ENCODE data around the gene TOM1L1. TPM values are rescaled to one million over a fixed set of nuclear protein-coding genes. Genes with fewer than 3 reads are reported as not detected.

TOM1L1 gene
- total RNA-seq, 1 experiment from 2014 or later = 58.5 TPM

DNA sequence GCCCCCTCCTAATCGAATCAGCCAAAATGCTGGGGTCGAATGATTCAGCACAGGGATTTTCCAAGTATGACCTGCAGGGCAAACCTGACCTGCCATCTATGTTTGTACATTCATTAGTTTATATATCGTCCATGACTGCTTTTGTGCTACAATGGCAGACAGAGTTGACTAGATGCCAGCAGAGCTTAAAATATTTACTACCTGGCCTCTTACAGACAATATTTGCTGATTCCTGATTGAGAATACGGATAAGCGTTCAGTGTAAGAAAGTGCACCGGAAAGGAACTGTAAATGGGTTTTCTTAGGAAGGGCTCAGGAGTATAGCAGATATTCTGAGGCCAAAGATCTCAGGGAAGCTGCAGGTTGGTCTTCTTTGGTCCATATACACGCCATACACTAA is 11.7 kb upstream of the TOM1L1 start:
- Mint-ChIP-seq H3K36me3 (0 out of 2 replicates have a peak, but pooled peaks cover 2% of the 10 kb centered on the region), H3K4me1 (peaks cover 7% of the 10 kb centered on the region), H3K27me3 (ENCODE audit: low read depth) (no peaks in the 10 kb centered on the region), H3K4me3 (no peak overlapping the region), H3K27ac (no peak overlapping the region), H3K9me3 (no peaks in the 10 kb centered on the region; the same call in 1 of the 2 replicates)
- ChIA-PET POLR2A (no interaction called here), CTCF (no interaction called here)
- DNase-seq (ENCODE audit: low spot score) (no peak), ATAC-seq (no peak)
- TF ChIP-seq ARID4B (CRISPR knock-in tag; IDR thresholded peaks at IDR 0.05; ENCODE audit: borderline replicate concordance) = no peak
- TF ChIP-seq NR1H2 (CRISPR knock-in tag; IDR thresholded peaks at IDR 0.05) = no peak
- TF ChIP-seq, protein P1, sequence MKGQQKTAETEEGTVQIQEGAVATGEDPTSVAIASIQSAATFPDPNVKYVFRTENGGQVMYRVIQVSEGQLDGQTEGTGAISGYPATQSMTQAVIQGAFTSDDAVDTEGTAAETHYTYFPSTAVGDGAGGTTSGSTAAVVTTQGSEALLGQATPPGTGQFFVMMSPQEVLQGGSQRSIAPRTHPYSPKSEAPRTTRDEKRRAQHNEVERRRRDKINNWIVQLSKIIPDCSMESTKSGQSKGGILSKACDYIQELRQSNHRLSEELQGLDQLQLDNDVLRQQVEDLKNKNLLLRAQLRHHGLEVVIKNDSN (CRISPR knock-in tag; IDR thresholded peaks at IDR 0.05) = no peak
- TF ChIP-seq, protein P2, sequence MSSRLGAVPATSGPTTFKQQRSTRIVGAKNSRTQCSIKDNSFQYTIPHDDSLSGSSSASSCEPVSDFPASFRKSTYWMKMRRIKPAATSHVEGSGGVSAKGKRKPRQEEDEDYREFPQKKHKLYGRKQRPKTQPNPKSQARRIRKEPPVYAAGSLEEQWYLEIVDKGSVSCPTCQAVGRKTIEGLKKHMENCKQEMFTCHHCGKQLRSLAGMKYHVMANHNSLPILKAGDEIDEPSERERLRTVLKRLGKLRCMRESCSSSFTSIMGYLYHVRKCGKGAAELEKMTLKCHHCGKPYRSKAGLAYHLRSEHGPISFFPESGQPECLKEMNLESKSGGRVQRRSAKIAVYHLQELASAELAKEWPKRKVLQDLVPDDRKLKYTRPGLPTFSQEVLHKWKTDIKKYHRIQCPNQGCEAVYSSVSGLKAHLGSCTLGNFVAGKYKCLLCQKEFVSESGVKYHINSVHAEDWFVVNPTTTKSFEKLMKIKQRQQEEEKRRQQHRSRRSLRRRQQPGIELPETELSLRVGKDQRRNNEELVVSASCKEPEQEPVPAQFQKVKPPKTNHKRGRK (CRISPR knock-in tag; IDR thresholded peaks at IDR 0.05; ENCODE audit: borderline replicate concordance) = no peak
- TF ChIP-seq NFATC4 (CRISPR knock-in tag; IDR thresholded peaks at IDR 0.05) = no peak
- no peak for TF ChIP-seq NR3C1 (CRISPR knock-in tag; conservative IDR thresholded peaks at IDR 0.05; ENCODE audit: low read depth)
- TF ChIP-seq JAZF1 (CRISPR knock-in tag; IDR thresholded peaks at IDR 0.05) = no peak
- no peak for TF ChIP-seq ATF2 (CRISPR knock-in tag; IDR thresholded peaks at IDR 0.05; ENCODE audit: borderline replicate concordance, low read depth)
- no peak for TF ChIP-seq ZSCAN18 (CRISPR knock-in tag; IDR thresholded peaks at IDR 0.05)
- no peak for TF ChIP-seq ESRRA (CRISPR knock-in tag; IDR thresholded peaks at IDR 0.05; ENCODE audit: borderline replicate concordance)
- TF ChIP-seq NFE2L1 (CRISPR knock-in tag; IDR thresholded peaks at IDR 0.05) = no peak
- TF ChIP-seq ATF6 (CRISPR knock-in tag; IDR thresholded peaks at IDR 0.05) = no peak
- no peak for TF ChIP-seq ZNF121 (CRISPR knock-in tag; IDR thresholded peaks at IDR 0.05)
- no peak for TF ChIP-seq IRF1 (CRISPR knock-in tag; IDR thresholded peaks at IDR 0.05)
- TF ChIP-seq PREB (CRISPR knock-in tag; IDR thresholded peaks at IDR 0.05; ENCODE audit: borderline replicate concordance) = no peak
